ENCODE data around the gene ROBO1.

Gene ROBO1

GRCh38 chr3:79672731-79673130, 95.1 kb downstream of the ROBO1 start:
- TF ChIP-seq, protein P1, sequence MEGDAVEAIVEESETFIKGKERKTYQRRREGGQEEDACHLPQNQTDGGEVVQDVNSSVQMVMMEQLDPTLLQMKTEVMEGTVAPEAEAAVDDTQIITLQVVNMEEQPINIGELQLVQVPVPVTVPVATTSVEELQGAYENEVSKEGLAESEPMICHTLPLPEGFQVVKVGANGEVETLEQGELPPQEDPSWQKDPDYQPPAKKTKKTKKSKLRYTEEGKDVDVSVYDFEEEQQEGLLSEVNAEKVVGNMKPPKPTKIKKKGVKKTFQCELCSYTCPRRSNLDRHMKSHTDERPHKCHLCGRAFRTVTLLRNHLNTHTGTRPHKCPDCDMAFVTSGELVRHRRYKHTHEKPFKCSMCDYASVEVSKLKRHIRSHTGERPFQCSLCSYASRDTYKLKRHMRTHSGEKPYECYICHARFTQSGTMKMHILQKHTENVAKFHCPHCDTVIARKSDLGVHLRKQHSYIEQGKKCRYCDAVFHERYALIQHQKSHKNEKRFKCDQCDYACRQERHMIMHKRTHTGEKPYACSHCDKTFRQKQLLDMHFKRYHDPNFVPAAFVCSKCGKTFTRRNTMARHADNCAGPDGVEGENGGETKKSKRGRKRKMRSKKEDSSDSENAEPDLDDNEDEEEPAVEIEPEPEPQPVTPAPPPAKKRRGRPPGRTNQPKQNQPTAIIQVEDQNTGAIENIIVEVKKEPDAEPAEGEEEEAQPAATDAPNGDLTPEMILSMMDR (IDR thresholded peaks at IDR 0.05; ENCODE audit: low read depth, low read length) = no peak
- no peak overlapping the region for H3K4me3 ChIP-seq (ENCODE audit: low read depth, low read length)

DNA sequence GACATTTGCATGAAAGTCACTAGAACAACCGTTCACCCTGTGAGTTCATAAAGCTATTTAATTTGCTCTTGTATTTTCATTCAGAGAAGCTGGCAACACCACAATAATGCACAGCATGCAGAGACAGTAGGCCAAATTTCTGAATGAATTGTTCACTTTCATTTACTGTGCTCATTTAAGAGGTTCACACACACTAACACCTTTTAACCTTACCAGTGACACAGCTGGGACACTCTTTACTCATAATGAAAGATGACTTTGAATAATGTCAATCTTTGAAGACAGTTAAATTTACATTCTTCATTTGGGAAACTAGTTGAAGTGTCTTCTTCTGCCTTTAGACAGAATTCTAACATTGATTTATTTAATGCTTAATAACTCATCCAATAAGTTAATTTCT, 95.7 kb downstream of the ROBO1 start:
- TF ChIP-seq, protein P1 (IDR thresholded peaks at IDR 0.05; ENCODE audit: low read depth, low read length) = no peak
- H3K4me3 ChIP-seq (ENCODE audit: low read depth, low read length) = no peak overlapping the region

GRCh38 chr3:79670178-79670577, 97.6 kb downstream of the ROBO1 start:
- TF ChIP-seq, protein P1 (IDR thresholded peaks at IDR 0.05; ENCODE audit: low read depth, low read length) = no peak
- no peak overlapping the region for H3K4me3 ChIP-seq (ENCODE audit: low read depth, low read length)

DNA sequence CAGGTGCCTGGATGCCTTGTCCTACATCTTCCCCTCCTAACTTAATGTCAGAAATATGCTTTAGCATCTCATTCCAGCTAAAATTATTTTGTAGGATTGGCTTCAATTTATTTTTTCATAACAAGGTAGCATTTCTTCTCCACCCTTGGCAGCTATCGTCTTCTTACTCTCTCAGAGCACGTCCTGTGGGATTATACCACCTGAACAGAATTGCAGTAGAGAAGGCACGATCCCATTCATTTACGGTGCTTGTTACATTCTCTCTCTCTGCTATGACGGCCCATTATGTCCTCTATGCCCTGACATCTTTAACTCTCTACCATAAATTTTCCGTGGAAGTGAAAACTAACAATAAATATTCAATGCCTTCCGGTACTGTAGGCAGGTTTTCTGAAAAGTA, 103.3 kb downstream of the ROBO1 start:
- H3K4me3 ChIP-seq (ENCODE audit: low read depth, low read length) = no peak overlapping the region
- TF ChIP-seq, protein P1 (IDR thresholded peaks at IDR 0.05; ENCODE audit: low read depth, low read length) = no peak

GRCh38 chr3:79661896-79662295, 105.9 kb downstream of the ROBO1 start:
- TF ChIP-seq, protein P1 (IDR thresholded peaks at IDR 0.05; ENCODE audit: low read depth, low read length) = no peak
- H3K4me3 ChIP-seq (ENCODE audit: low read depth, low read length) = no peak overlapping the region

GRCh38 chr3:79657076-79657475, 110.7 kb downstream of the ROBO1 start:
- TF ChIP-seq, protein P1 (IDR thresholded peaks at IDR 0.05; ENCODE audit: low read depth, low read length) = no peak
- H3K4me3 ChIP-seq (ENCODE audit: low read depth, low read length) = no peak overlapping the region

- no peak overlapping the region for H3K4me3 ChIP-seq (ENCODE audit: low read depth, low read length)
- TF ChIP-seq, protein P1 (IDR thresholded peaks at IDR 0.05; ENCODE audit: low read depth, low read length) = no peak
Measured at GRCh38 chr3:79654019-79654418, 113.8 kb downstream of the ROBO1 start.
